Testis (tissue), 2 donors: Measurements from ENCODE around the gene VAV1.

ENCODE experiments used
- POLR2A ChIP-seq: fragments of 450-650 bp; IDR thresholded peaks from one replicate; pipeline ENCODE4 v1.6.1; 2017; ENCODE audit warnings: antibody characterized with exemption, mild to moderate bottlenecking, moderate library complexity
- TF ChIP-seq, protein P1 (sequence below), 3 experiments: fragments of 450-650 bp in 2 of 3; fragments of 200-600 bp in 1 of 3; sonication (generic) in 1 of 3; IDR thresholded peaks; one replicate each; pipeline ENCODE4 v1.5.1; 2016 to 2019; ENCODE audit warnings: antibody characterized with exemption in 3 of 3, mild to moderate bottlenecking in 2 of 3, moderate library complexity in 1 of 3

DNA sequence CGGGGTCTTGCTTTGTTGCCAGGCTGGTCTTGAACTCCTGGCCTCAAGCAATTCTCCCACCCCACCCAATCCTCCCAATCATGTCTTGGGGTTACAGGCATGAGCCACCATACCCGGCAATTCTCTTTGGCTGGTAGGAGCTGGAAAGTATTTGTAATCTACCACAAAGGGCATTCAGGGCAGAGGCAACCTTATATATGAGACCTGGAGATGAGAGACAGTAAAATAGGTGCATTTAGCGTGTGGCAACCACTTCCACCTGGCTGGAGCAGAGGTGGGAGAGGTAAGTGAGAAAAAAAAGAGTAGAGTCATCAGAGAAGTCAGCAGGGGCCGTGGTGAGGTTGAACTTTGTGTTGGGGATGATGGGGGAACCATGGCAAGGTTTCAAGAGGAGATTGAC is 36.8 kb downstream of the VAV1 start:
- TF ChIP-seq, protein P1, sequence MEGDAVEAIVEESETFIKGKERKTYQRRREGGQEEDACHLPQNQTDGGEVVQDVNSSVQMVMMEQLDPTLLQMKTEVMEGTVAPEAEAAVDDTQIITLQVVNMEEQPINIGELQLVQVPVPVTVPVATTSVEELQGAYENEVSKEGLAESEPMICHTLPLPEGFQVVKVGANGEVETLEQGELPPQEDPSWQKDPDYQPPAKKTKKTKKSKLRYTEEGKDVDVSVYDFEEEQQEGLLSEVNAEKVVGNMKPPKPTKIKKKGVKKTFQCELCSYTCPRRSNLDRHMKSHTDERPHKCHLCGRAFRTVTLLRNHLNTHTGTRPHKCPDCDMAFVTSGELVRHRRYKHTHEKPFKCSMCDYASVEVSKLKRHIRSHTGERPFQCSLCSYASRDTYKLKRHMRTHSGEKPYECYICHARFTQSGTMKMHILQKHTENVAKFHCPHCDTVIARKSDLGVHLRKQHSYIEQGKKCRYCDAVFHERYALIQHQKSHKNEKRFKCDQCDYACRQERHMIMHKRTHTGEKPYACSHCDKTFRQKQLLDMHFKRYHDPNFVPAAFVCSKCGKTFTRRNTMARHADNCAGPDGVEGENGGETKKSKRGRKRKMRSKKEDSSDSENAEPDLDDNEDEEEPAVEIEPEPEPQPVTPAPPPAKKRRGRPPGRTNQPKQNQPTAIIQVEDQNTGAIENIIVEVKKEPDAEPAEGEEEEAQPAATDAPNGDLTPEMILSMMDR (IDR thresholded peaks at IDR 0.05): no peak
- TF ChIP-seq POLR2A: no peak
